Endometrial microvascular endothelial cells (primary cell): Measurements from ENCODE around the gene GPR89A. TPM values are rescaled to one million over a fixed set of nuclear protein-coding genes. Genes with fewer than 3 reads are reported as not detected.
"Not testable (repeated sequence)": the region's sequence is repeated elsewhere in the genome, so short reads cannot be mapped to it uniquely, and the experiment has no call there.

ENCODE experiments used
- in situ Hi-C: cut with HindIII; loops from 2 replicates; pipeline ENCODE4 v1.10.0; 2017; ENCODE audit warnings: low sequenced_read_pairs, low pct_unique_long_range_greater_than_20kb; ENCODE audit errors: inconsistent ontology term
- total RNA-seq: library from RNA; depleted of rRNA; stranded (reverse); fragments of >200 nt; gene quantifications from one replicate; pipeline ENCODE4 v1.2.3, GENCODE V29; 2015; ENCODE audit errors: inconsistent ontology term

GPR89A gene
- 47.6 TPM for total RNA-seq

GRCh38 chr1:145607833-145608733, at the start of gene GPR89A:
Gene GPR89A (plus strand): TSS chr1:145607988. CDS start chr1:145608134, 146 bp downstream.
- in situ Hi-C loops = not testable (repeated sequence)

- in situ Hi-C loops = not testable (repeated sequence)
Measured at GRCh38 chr1:145586820-145587219, 21.0 kb upstream of the GPR89A start.

- in situ Hi-C loops = not testable (repeated sequence)
Measured at GRCh38 chr1:145590806-145591205, 17.0 kb upstream of the GPR89A start.

- in situ Hi-C loops = not testable (repeated sequence)
Measured at GRCh38 chr1:145592347-145592746, 15.4 kb upstream of the GPR89A start.

GRCh38 chr1:145595421-145595820, 12.4 kb upstream of the GPR89A start:
- in situ Hi-C loops = not testable (repeated sequence)

- in situ Hi-C loops = not testable (repeated sequence)
Measured at GRCh38 chr1:145596236-145596635, 11.6 kb upstream of the GPR89A start.

GRCh38 chr1:145599426-145599825, 8.4 kb upstream of the GPR89A start:
- in situ Hi-C loops = not testable (repeated sequence)

GRCh38 chr1:145601593-145601992, 6.2 kb upstream of the GPR89A start:
- in situ Hi-C loops = no loop called here

GRCh38 chr1:145606840-145607239, 948 bp upstream of the GPR89A start:
- in situ Hi-C loops = not testable (repeated sequence)

- in situ Hi-C loops = not testable (repeated sequence)
Measured at GRCh38 chr1:145607289-145607688, 499 bp upstream of the GPR89A start.

GRCh38 chr1:145610744-145611143, 3.0 kb downstream of the GPR89A start:
- in situ Hi-C loops = not testable (repeated sequence)

GRCh38 chr1:145620073-145620472, 12.3 kb downstream of the GPR89A start:
- in situ Hi-C loops = not testable (repeated sequence)

- in situ Hi-C loops = not testable (repeated sequence)
Measured at GRCh38 chr1:145622177-145622576, 14.4 kb downstream of the GPR89A start.

- in situ Hi-C loops = not testable (repeated sequence)
Measured at GRCh38 chr1:145636237-145636636, 28.4 kb downstream of the GPR89A start.

- in situ Hi-C loops = not testable (repeated sequence)
Measured at GRCh38 chr1:145641886-145642285, 34.1 kb downstream of the GPR89A start.

GRCh38 chr1:145643990-145644389, 36.2 kb downstream of the GPR89A start:
- in situ Hi-C loops = not testable (repeated sequence)

- in situ Hi-C loops = not testable (repeated sequence)
Measured at GRCh38 chr1:145656245-145656943, 48.6 kb downstream of the GPR89A start.

- in situ Hi-C loops = not testable (repeated sequence)
Measured at GRCh38 chr1:145662502-145662901, 54.7 kb downstream of the GPR89A start.

- in situ Hi-C loops = not testable (repeated sequence)
Measured at GRCh38 chr1:145665015-145665414, 57.2 kb downstream of the GPR89A start.
